GM19238 (cell line): ENCODE measurements around the gene INPP5E.
A peak's percentile ranks its signal among the peaks of the same experiment; 100 is the strongest.

ENCODE experiments used
- DNase-seq: peaks from one replicate; pipeline ENCODE4 v3.0.0; 2011; ENCODE audit warnings: low spot score; ENCODE audit not compliant: insufficient read length

Gene INPP5E

DNA sequence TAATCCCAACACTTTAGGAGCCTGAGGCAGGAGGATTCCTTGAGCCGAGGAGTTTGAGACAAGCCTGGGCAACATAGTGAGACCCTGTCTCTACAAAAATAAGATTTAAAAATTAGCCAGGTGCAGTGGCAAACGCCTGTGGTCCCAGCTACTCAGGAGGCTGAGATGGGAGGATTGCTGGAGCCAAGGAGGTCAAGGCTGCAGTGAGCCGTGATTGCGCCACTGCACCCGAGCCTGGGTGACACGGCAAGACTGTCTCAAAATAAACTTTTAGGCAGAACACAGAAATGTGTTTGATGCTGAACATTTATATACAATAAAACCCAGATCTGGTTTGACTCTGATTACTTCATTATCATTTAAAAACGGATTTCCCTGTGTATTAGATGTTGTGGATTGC lies 34.2 kb downstream of the INPP5E start:
- no peak for DNase-seq

GRCh38 chr9:136404801-136405136 lies 34.9 kb downstream of the INPP5E start:
- DNase-seq: no peak

- DNase-seq: peak; percentile 50
These were observed 35.5 kb downstream of the INPP5E start for GRCh38 chr9:136403915-136404800.

- DNase-seq: peak; percentile 57
These were observed 36.1 kb downstream of the INPP5E start for GRCh38 chr9:136403538-136403914.

DNA sequence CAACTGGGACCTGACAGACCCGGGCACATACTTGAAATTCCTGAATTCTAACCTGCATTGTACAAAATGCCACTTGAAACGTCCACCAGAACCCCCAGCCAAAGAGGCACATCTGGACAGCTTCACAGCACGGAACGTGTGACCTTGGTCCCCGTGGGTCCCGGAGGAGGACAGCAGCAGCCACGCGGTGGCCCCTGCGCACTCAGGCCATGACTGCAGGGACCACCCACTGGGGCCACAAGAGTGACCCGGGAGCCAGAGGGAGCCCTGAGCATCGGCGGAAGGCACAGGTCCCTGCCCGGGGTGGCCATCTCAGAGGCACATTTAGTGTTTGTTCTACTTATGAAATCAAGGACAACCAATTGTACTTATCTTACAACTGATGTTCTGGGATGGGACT lies 37.6 kb downstream of the INPP5E start:
- no peak for DNase-seq

GRCh38 chr9:136401173-136401922 lies 38.3 kb downstream of the INPP5E start:
- DNase-seq: no peak

DNA sequence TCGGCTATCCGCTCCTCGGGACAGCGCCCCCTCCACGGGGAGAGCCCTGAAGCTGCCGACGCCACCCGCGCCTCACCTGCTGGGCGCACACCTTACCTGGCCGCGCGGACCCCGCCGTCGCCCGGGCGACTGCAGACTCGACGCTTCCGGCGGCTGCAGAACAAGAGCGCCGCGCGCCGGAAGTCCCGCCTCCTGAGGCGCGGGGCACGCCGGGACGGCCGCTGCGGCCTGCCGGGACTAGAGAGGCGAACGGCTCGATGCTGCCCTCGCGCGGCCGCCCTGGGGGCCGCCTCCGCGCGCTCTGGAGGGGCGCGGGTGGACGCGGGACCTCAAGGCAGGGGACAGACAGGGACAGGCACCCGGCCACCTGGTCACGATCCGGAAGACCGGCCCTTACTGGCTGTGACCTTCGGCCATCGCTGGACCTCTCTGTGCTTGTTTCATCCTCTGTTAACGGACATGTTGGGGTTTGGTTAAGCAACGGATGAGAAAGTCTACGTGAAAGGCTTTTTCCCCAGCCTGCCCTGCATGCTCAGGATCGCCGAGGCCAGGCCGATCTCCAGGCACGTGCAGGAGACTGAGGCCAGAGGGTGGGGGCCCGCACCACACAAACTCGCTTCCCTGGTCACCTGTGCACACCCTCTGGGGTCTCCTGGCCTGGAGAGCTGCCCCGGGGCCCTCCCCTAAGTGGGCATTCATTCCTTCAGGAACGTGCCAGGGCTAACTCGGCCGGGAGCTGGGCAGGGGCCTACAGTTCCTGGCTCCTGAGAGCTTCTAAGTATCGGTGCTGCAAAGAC lies 39.4 kb downstream of the INPP5E start, which contains the start of gene SNAPC4:
Gene SNAPC4 (minus strand): TSS at position 133 of the 797 bp plus-strand sequence. CDS start 1,742 bp downstream, outside the sequence.
- DNase-seq: peak; percentile 96

DNA sequence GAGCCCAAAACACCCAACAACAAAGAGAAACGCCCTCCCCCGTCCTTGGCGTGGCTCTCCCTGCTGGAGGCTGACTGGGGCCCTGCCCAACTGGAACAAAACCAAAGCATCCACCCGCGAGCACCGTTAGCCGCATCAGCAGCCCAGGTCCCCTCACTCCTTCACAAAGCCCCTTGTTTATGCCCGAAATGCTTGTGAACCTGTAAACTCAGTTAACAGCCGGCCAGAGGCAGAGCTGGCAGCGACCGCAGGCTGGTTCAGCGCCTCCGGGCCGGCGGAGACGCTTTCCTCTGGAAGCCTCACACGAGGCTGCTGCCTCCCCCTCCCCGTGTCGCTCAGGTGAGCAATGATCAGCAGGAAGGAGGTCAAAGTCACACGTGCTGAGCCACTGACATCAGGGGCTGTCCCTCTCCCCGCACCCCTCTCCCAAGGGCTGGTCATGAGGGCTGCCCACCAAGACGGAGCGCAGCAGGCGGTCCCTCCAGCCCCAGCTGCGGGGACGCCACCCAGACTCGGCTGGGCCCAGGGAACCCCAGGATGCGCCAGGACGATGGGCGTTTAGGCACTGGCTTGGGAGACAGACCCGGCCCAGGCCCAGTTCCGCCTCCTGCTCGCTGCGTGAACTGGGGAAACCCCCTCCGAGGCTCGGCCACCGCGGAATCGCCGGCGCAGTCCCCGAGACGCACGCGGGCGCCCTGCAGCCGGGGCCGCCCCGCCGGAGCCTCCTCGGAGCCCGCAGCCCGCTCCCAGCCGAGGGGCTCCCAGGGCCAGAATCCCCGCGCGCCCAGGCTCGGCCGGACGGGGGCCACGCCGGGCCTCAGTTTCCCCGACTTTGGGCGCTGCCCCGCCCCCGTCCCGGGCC lies 40.2 kb downstream of the INPP5E start:
- peak; percentile 45 for DNase-seq

- DNase-seq: no peak
These were observed 41.4 kb downstream of the INPP5E start for GRCh38 chr9:136398286-136398685.

- DNase-seq: no peak
These were observed 42.0 kb downstream of the INPP5E start for GRCh38 chr9:136397643-136398042.

- no peak for DNase-seq
These were observed 43.5 kb downstream of the INPP5E start for GRCh38 chr9:136396219-136396515.

- DNase-seq: no peak
These were observed 44.1 kb downstream of the INPP5E start for GRCh38 chr9:136395345-136396218.

DNA sequence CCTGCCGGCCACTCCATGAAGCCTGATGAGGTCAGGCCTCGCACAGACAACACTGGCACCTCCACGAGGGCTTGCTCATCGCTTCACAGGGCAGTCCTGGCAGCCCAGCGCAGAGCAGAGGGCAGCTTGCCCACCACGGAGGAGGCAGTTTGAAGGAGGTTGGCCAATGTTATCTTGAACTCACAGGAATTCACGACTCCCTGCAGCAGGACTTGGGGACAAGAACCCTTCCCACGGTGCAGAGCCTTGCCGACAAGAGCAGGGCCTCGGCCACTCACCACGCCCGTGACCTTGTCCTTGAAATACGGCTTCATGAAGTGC lies 44.7 kb downstream of the INPP5E start:
- DNase-seq: no peak

DNA sequence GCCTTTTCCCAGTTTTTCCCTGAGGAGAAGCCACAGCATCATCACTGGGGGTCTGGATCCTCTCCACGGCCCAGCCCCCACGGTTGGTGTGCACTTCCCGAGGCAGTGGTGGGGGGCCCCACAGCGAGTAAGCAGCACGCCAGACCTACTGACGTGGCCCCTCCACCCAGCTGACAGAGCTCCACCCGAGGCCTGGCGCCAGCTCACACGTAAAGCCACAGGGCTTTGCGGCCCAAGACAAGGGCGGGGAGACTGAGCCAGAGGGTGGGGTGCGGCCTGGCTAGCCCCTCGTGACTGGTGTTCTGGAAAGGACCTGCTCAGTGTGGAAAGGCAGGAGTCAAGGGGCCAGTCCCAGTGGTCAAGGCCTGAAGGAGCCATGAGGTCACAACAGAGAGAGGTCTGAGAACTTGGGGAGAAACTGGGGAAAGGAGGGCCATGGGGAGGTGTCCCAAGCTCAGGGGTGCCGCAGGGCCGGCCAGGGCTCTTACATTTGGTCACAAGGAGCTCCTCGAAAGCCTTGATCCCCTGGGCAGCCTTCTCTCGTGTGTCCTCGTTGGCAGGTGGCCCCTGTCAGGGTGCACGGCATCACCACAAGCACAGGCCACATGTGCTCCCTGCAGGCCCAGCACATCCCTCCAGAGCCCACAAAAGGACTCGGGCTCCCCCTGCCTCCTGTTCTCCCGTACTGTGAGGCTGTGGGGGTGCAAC lies 45.2 kb downstream of the INPP5E start:
- DNase-seq: no peak

DNA sequence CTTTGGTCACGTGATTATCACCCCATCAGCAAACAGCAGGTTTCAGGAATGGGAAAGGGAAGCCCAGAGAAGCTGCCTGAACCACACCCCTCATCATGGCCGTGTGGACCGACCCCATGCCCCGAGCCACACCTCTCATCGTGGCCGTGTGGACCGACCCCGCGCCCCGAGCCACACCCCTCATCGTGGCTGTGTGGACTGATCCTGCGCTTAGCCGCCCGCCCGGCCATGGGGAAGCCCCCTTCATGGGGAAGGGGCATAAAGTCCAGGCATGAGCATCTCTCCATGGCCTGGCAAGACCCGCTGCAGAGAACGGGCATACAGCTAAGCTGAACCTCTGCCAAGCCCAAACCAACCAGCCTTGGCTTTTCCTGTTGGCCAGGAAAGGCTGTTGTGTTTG lies 46.1 kb downstream of the INPP5E start:
- no peak for DNase-seq

DNA sequence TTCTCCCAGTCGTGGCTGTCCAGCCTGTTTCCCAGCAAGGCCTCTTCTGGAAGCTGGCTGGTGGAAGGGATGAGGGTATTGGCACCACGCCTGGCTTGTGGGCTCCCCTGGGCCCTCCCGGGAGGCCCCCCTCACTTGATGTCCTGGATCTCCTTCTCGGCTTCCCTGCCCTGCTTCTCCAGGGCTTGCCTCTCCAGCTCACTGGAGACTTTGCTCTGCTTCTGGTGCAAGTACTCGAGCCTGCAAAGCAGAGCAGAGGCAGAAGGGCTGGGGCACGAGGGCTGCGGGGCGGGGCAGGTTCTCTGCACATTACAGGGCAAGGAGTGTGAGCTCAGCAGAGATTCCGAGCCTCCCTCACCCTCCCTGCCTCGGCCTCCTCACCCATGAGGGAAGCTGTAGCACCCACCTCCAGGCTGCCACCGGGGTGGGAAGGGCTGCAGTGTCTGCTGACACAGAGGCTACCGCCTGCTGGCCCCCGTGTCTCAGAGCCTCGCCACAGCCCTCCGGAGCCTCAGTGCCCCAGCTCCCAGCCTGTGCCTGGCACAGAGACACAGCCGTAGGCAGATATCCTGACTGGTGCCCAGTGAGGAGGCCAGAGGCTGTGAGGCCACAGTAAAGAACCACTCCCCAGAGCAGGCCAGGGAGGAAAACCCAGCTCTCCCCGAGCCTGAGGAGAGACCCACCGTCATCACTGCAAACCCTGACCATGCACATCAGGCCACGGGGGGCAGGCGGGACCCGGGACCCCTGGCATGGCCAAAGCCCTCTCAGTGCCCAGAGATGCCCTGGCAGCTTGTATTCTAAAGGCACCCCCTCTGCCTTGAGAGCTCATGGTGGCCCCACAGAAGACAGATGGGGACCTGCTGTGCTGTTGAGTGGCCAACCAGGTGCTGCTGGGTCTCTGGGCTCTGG lies 46.9 kb downstream of the INPP5E start:
- no peak for DNase-seq

DNA sequence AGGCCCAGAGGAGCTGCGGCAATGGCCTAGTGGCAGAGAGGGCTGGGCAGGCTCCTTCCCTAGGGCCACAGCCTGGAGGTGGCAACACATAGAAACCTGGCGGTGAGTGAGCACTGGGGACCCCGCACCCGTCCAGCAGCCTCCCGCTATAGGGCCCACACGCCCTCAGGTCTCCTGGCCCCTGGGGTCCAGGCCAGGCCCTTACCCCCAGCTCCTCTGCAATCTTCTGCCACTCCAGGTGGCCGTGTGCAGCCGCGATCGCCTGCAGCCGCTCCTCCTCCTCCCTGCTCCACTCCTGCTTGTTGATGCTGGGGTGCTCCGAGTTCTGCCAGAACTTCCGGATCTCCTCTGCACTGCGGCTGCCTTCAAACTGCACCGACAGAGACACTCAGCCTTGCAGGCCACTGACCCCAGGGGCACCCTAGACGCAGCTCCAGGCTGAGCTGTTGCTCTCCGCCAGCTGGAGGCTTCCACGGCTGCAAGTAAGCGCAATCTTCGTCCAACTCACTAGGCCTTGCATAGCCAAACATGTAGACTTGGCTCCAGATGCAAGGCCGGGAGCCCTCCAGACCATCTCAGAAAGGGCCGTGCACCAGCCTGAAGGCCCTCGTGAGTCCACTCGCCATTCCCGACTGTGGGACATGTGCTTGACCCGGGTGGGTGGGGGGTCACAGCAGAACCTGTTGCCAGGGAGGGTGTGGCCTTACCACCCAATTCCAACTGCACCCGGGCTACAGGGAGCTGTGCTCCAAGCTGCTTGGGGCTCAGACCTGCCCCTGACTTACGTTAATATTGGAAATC lies 47.7 kb downstream of the INPP5E start:
- no peak for DNase-seq

- DNase-seq: no peak
These were observed 50.2 kb downstream of the INPP5E start for GRCh38 chr9:136389396-136389795.
